H1 (cell line): ENCODE measurements around the gene GPR176. TPM values are rescaled to one million over a fixed set of nuclear protein-coding genes. Genes with fewer than 3 reads are reported as not detected.
A peak's percentile ranks its signal among the peaks of the same experiment; 100 is the strongest.

Source experiments
- CTCF ChIA-PET: fragments of 300-600 bp; sonication (Branson Sonifier 250); formaldehyde crosslinking; loops from one replicate; lab custom pipeline; 2021; ENCODE audit not compliant: partially characterized antibody; lab: Charles Lee
- POLR2A ChIA-PET: fragments of 300-600 bp; sonication (Branson Sonifier 250); formaldehyde crosslinking; loops from one replicate; lab custom pipeline; 2021; ENCODE audit warnings: inconsistent platforms; ENCODE audit not compliant: partially characterized antibody; lab: Charles Lee
- DNase-seq, 2 experiments: peaks; one replicate each; pipeline versions ENCODE4 v3.0.0 to v3.0.0-alpha.2; 2010 to 2022; ENCODE audit warnings: low spot score in 2 of 2, low read depth in 1 of 2, mixed read lengths in 1 of 2
- FAIRE-seq: peaks from 2 replicates; lab custom pipeline; 2011; peaks lifted over from hg19 to GRCh38; lab: Jason Lieb, UNC
- H2AFZ ChIP-seq: 2 replicates; pipeline ENCODE4 v1.8.1; 2012; ENCODE audit warnings: low read length, inconsistent platforms
- H2AK5ac ChIP-seq: 2 replicates; pipeline ENCODE4 v1.6.1; 2013; ENCODE audit warnings: low read depth, low read length
- H2BK120ac ChIP-seq: replicated peaks from 2 replicates; pipeline ENCODE3; 2013; ENCODE audit warnings: low read depth, low read length, inconsistent platforms
- H2BK12ac ChIP-seq: 2 replicates; pipeline ENCODE4 v1.6.1; 2013; ENCODE audit warnings: low read depth, low read length
- H2BK15ac ChIP-seq: 2 replicates; pipeline ENCODE4 v1.6.1; 2013; ENCODE audit warnings: low read length
- H2BK20ac ChIP-seq: 2 replicates; pipeline ENCODE4 v1.6.1; 2013; ENCODE audit warnings: low read length
- H2BK5ac ChIP-seq: 2 replicates; pipeline ENCODE4 v1.6.1; 2013; ENCODE audit warnings: low read depth, low read length
- H3K14ac ChIP-seq: 2 replicates; pipeline ENCODE4 v1.6.1; 2013; ENCODE audit warnings: inconsistent platforms; ENCODE audit not compliant: insufficient read length
- H3K18ac ChIP-seq: 2 replicates; pipeline ENCODE4 v1.6.1; 2013; ENCODE audit warnings: low read length; ENCODE audit errors: extremely low read depth
- H3K23ac ChIP-seq: 2 replicates; pipeline ENCODE4 v1.6.1; 2013; ENCODE audit warnings: inconsistent platforms; ENCODE audit not compliant: insufficient read length
- H3K23me2 ChIP-seq: 2 replicates; pipeline ENCODE4 v1.6.1; 2013; ENCODE audit warnings: low read depth, low read length
- H3K27ac ChIP-seq: 2 replicates; pipeline ENCODE4 v1.6.1; 2011; ENCODE audit warnings: low read depth, low read length, inconsistent platforms
- H3K27me3 ChIP-seq, 4 experiments: replicated peaks in 1 of 4; 1 replicate in 1 of 4; 2 replicates in 3 of 4; pipeline versions ENCODE4 v1.6.1 to v1.8.1; 2011 to 2013; ENCODE audit warnings: low read length in 3 of 4, mild to moderate bottlenecking in 3 of 4, inconsistent platforms in 2 of 4, mixed read lengths in 2 of 4, moderate library complexity in 1 of 4; ENCODE audit not compliant: control insufficient read depth in 3 of 4, insufficient read depth in 3 of 4; ENCODE audit errors: extremely low read depth in 1 of 4
- H3K36me3 ChIP-seq, 4 experiments: 2 replicates each; pipeline versions ENCODE4 v1.6.1 to v1.8.1; 2011 to 2013; ENCODE audit warnings: mild to moderate bottlenecking in 4 of 4, low read length in 3 of 4, moderate library complexity in 2 of 4, control low read depth in 1 of 4, inconsistent platforms in 1 of 4; ENCODE audit not compliant: insufficient read depth in 4 of 4, control insufficient read depth in 2 of 4
- H3K4ac ChIP-seq: replicated peaks from 2 replicates; pipeline ENCODE3; 2013; ENCODE audit warnings: low read length, low read depth, mixed read lengths, inconsistent platforms; ENCODE audit not compliant: insufficient read length
- H3K4me1 ChIP-seq, 4 experiments: replicated peaks in 1 of 4; 1 replicate in 1 of 4; 2 replicates in 3 of 4; pipeline versions ENCODE4 v1.6.1 to v1.8.1; 2011 to 2013; ENCODE audit warnings: low read length in 3 of 4, inconsistent platforms in 2 of 4, mixed read lengths in 1 of 4; ENCODE audit not compliant: insufficient read depth in 4 of 4, control insufficient read depth in 3 of 4
- H3K4me2 ChIP-seq, 2 experiments: 2 replicates each; pipeline versions ENCODE4 v1.6.1 to v1.8.1; 2011 to 2013; ENCODE audit warnings: low read depth in 2 of 2, low read length in 2 of 2, control low read depth in 1 of 2, inconsistent platforms in 1 of 2, mild to moderate bottlenecking in 1 of 2; ENCODE audit not compliant: insufficient read depth in 1 of 2
- H3K4me3 ChIP-seq, 4 experiments: fragments of 200-600, 300-600 bp in 1 of 4; sonication (generic), shearing (Covaris generic), sonication (Bioruptor Twin) in 1 of 4; 2 replicates each; pipeline versions ENCODE4 v1.5.1 to v1.8.1; 2011 to 2016; ENCODE audit warnings: low read length in 4 of 4, low read depth in 3 of 4, control low read depth in 2 of 4, inconsistent platforms in 2 of 4, mild to moderate bottlenecking in 2 of 4, mixed read lengths in 1 of 4, moderate library complexity in 1 of 4; ENCODE audit not compliant: insufficient read depth in 2 of 4; ENCODE audit errors: extremely low read depth in 1 of 4
- H3K56ac ChIP-seq: replicated peaks from 2 replicates; pipeline ENCODE3; 2013; ENCODE audit warnings: low read depth, mild to moderate bottlenecking, mixed read lengths, low read length, inconsistent platforms; ENCODE audit not compliant: insufficient read length
- H3K79me1 ChIP-seq: 2 replicates; pipeline ENCODE4 v1.6.1; 2013; ENCODE audit warnings: low read depth, low read length, control low read depth
- H3K79me2 ChIP-seq, 2 experiments: 2 replicates each; pipeline versions ENCODE4 v1.6.1 to v1.8.1; 2012 to 2013; ENCODE audit warnings: low read length in 2 of 2, mild to moderate bottlenecking in 2 of 2, inconsistent platforms in 1 of 2; ENCODE audit not compliant: insufficient read depth in 2 of 2, control insufficient read depth in 1 of 2
- H3K9ac ChIP-seq, 4 experiments: replicated peaks in 1 of 4; 1 replicate in 1 of 4; 2 replicates in 3 of 4; pipeline versions ENCODE4 v1.6.1 to v1.8.1; 2011 to 2013; ENCODE audit warnings: low read depth in 3 of 4, low read length in 3 of 4, control low read depth in 2 of 4, mild to moderate bottlenecking in 2 of 4, moderate library complexity in 2 of 4, inconsistent platforms in 1 of 4; ENCODE audit errors: extremely low read depth in 1 of 4
- H3K9me3 ChIP-seq, 2 experiments: 2 replicates each; pipeline versions ENCODE4 v1.6.1 to v1.8.1; 2012 to 2013; ENCODE audit warnings: mild to moderate bottlenecking in 2 of 2, moderate library complexity in 2 of 2, control low read depth in 1 of 2, inconsistent platforms in 1 of 2, low read depth in 1 of 2, low read length in 1 of 2, mixed read lengths in 1 of 2; ENCODE audit not compliant: insufficient read depth in 2 of 2
- H4K20me1 ChIP-seq, 2 experiments: replicated peaks in 1 of 2; 2 replicates each; pipeline versions ENCODE3 to v1.8.1; 2011 to 2013; ENCODE audit warnings: inconsistent platforms in 2 of 2, low read length in 2 of 2, mild to moderate bottlenecking in 1 of 2; ENCODE audit not compliant: insufficient read depth in 2 of 2, control insufficient read depth in 1 of 2
- H4K5ac ChIP-seq: 2 replicates; pipeline ENCODE4 v1.6.1; 2013; ENCODE audit warnings: low read length, low read depth, mixed read lengths, inconsistent platforms; ENCODE audit not compliant: insufficient read length
- H4K8ac ChIP-seq: 2 replicates; pipeline ENCODE4 v1.8.0; 2013; ENCODE audit warnings: mild to moderate bottlenecking, moderate library complexity, low read length, inconsistent platforms; ENCODE audit not compliant: insufficient read depth; ENCODE audit errors: extremely low read depth
- H4K91ac ChIP-seq: replicated peaks from 2 replicates; pipeline ENCODE3; 2013; ENCODE audit warnings: low read length, mixed read lengths, inconsistent platforms; ENCODE audit not compliant: insufficient read length
- ASH2L ChIP-seq: fragments of 200-600, 300-600 bp; sonication (generic); IDR thresholded peaks from one replicate; pipeline ENCODE4 v1.7.1; 2017; ENCODE audit warnings: low read length
- EP300 ChIP-seq, 2 experiments: IDR thresholded peaks; 1 replicate in 1 of 2; 2 replicates in 1 of 2; pipeline ENCODE4 v1.6.1; 2011 to 2012; ENCODE audit warnings: low read depth in 2 of 2, low read length in 2 of 2, mild to moderate bottlenecking in 2 of 2, borderline replicate concordance in 1 of 2, inconsistent platforms in 1 of 2, moderate library complexity in 1 of 2
- RAD21 ChIP-seq, 2 experiments: IDR thresholded peaks in 1 of 2; conservative IDR thresholded peaks in 1 of 2; 2 replicates each; pipeline ENCODE4 v1.6.1; 2011; ENCODE audit warnings: low read depth in 2 of 2, low read length in 2 of 2, improper control_type of control experiment in 1 of 2, inconsistent platforms in 1 of 2, mild to moderate bottlenecking in 1 of 2, moderate library complexity in 1 of 2
- SIX5 ChIP-seq: IDR thresholded peaks from 2 replicates; pipeline ENCODE4 v1.6.1; 2011; ENCODE audit warnings: mild to moderate bottlenecking, low read depth, low read length
- USF2 ChIP-seq: IDR thresholded peaks from 2 replicates; pipeline ENCODE4 v1.6.1; 2011; ENCODE audit warnings: low read length, improper control_type of control experiment
- ZNF274 ChIP-seq: IDR thresholded peaks from 2 replicates; pipeline ENCODE4 v1.7.0; 2012; ENCODE audit warnings: low read length, borderline replicate concordance; ENCODE audit errors: extremely low read depth
- WGBS, 2 experiments: shearing (Covaris generic) in 1 of 2; methylation state at CpG; one replicate each; pipeline versions ENCODE4 v1.1.6 to v1.1.7; 2013 to 2015; ENCODE audit warnings: low lambda C conversion rate in 2 of 2, mixed read lengths in 2 of 2, inconsistent platforms in 1 of 2, low coverage in 1 of 2, missing lambda C conversion rate in 1 of 2; ENCODE audit not compliant: insufficient replicate concordance in 2 of 2, insufficient coverage in 1 of 2, insufficient read length in 1 of 2; ENCODE audit errors: extremely low coverage in 1 of 2, missing lambda C conversion rate in 1 of 2; 5-methylcytosine and 5-hydroxymethylcytosine counted together
- polyA plus RNA-seq, 7 experiments: library from polyadenylated mRNA; depleted of rRNA in 3 of 7; stranded (reverse) in 5 of 7; unstranded in 2 of 7; fragments of >200 nt in 5 of 7; fragments of 200-250 nt in 2 of 7; gene quantifications; 1 replicate in 5 of 7; 2 replicates in 1 of 7; 4 replicates in 1 of 7; pipeline versions ENCODE4 v1.2.1 to v1.2.3, GENCODE V29; 2011 to 2013; ENCODE audit warnings: missing spikeins in 2 of 7, mixed read lengths in 2 of 7
- total RNA-seq: library from RNA; stranded (reverse); fragmentation: NEBNext Ultra II Directional; extraction: Animal tissue kit (Norgen Biotek cat#: 25700); gene quantifications from 2 replicates; pipeline ENCODE4 v1.2.1, GENCODE V29; 2021
- TF ChIP-seq, protein P1 (sequence below), 3 experiments: IDR thresholded peaks; 1 replicate in 2 of 3; 2 replicates in 1 of 3; pipeline versions ENCODE4 v1.5.1 to v1.6.1; 2011; ENCODE audit warnings: low read length in 3 of 3, mild to moderate bottlenecking in 3 of 3, inconsistent platforms in 2 of 3, low read depth in 1 of 3, moderate library complexity in 1 of 3; ENCODE audit not compliant: insufficient read depth in 1 of 3; ENCODE audit errors: control extremely low read depth in 1 of 3

GPR176 gene
- total and polyA plus RNA-seq, 2 of the 8 experiments (the other 6 are each of a cell fraction or from before 2014, with no cell fraction given), result 190 to 281 TPM

DNA sequence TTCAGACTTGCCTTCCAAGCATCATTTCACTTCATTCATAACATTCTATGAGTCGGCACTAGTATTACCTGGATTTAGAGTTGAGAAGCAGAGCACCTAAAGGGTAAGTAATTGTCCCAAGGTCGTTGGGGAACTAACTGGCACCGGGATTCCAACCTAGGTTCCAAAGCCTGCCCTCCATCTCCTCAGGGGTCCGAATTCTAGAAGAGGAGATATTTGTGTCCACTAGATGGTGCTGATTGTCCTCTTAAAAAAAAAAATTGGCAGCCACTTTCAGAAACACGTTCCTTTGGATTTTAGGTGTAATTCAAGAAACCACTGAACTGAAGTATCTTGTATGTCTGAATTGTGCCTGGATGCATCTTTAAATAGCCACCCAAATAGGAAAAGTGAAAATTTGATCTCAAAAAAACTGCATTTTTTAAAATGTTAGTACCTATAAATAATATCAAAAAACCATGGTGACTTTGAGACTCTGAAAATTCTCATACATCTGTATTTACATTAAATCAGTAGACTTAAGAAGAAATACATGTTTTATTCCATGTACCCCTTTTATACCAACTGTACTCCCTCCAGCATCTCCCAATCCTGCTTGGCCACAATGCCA, 133.5 kb downstream of the GPR176 start:
- ChIA-PET CTCF (interaction anchor here (0.6 to 3.7 kb wide), 14 partner anchors 11 to 1865 kb away, joined by 3 to 33 read pairs (median 4); no protein-coding TSS in a partner anchor), POLR2A (interaction anchor here (0.6 kb wide), 1 partner anchor 147 kb away, joined by 3 read pairs; the partner anchor contains the start of gene EIF2AK4)
- no peak overlapping the region for H4K8ac ChIP-seq
- H3K27ac ChIP-seq, result no peak overlapping the region
- H3K4me2 ChIP-seq, result peak overlapping the region in 1 of 2 experiments; percentile 26; a peak in 1 of 4 replicates
- FAIRE-seq (peak; percentile 81), DNase-seq (no peak)
- H2BK12ac ChIP-seq, result no peak overlapping the region
- H3K56ac ChIP-seq, result no peak overlapping the region
- H3K9ac ChIP-seq, result no peak overlapping the region
- peaks cover 2 to 29% (median 24%) of the 10 kb centered on the region in 4 experiments; a peak in 6 of 7 replicates for H3K4me1 ChIP-seq
- no peak overlapping the region for H4K91ac ChIP-seq
- TF ChIP-seq SIX5, result no peak
- TF ChIP-seq, protein P1, sequence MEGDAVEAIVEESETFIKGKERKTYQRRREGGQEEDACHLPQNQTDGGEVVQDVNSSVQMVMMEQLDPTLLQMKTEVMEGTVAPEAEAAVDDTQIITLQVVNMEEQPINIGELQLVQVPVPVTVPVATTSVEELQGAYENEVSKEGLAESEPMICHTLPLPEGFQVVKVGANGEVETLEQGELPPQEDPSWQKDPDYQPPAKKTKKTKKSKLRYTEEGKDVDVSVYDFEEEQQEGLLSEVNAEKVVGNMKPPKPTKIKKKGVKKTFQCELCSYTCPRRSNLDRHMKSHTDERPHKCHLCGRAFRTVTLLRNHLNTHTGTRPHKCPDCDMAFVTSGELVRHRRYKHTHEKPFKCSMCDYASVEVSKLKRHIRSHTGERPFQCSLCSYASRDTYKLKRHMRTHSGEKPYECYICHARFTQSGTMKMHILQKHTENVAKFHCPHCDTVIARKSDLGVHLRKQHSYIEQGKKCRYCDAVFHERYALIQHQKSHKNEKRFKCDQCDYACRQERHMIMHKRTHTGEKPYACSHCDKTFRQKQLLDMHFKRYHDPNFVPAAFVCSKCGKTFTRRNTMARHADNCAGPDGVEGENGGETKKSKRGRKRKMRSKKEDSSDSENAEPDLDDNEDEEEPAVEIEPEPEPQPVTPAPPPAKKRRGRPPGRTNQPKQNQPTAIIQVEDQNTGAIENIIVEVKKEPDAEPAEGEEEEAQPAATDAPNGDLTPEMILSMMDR (IDR thresholded peaks at IDR 0.05; ENCODE audit: control extremely low read depth in 1 of 3, insufficient read depth in 1 of 3, low read depth in 1 of 3, low read length in 3 of 3), result peak in 2 of 3 experiments; percentile 51 to 62; a peak in 2 of 4 replicates
- TF ChIP-seq USF2, result no peak
- TF ChIP-seq RAD21 (IDR thresholded peaks at IDR 0.05 in 1 of 2, conservative IDR thresholded peaks at IDR 0.05 in 1 of 2; ENCODE audit: low read depth in 2 of 2, low read length in 2 of 2), result peak; percentile 76 to 84
- TF ChIP-seq ZNF274, result no peak
- TF ChIP-seq ASH2L, result no peak
- no peak for TF ChIP-seq EP300 (IDR thresholded peaks at IDR 0.05; ENCODE audit: borderline replicate concordance in 1 of 2, low read depth in 2 of 2, low read length in 2 of 2)
- TF ChIP-seq, all 59 proteins: peak for 2
- Histone ChIP-seq H4K5ac (no peak overlapping the region), H4K20me1 (no peaks in the 10 kb centered on the region), H3K4ac (no peak overlapping the region), H2AK5ac (no peak overlapping the region), H2AFZ (no peak overlapping the region), H3K36me3 (no peaks in the 10 kb centered on the region), H3K18ac (no peak overlapping the region), H3K23me2 (peaks cover 7% of the 10 kb centered on the region), H3K9me3 (no peaks in the 10 kb centered on the region), H2BK5ac (no peak overlapping the region), H3K14ac (no peak overlapping the region), H3K4me3 (no peak overlapping the region), H2BK120ac (no peak overlapping the region), H3K23ac (no peak overlapping the region), H3K27me3 (no peaks in the 10 kb centered on the region), H2BK20ac (no peak overlapping the region), H2BK15ac (no peak overlapping the region), H3K79me2 (peaks cover 0 to 17% of the 10 kb centered on the region in 2 experiments; a peak in 2 of 4 replicates), H3K79me1 (no peaks in the 10 kb centered on the region)
- WGBS, 2 experiments, result 19% methylated on average over 5 of the region's 5 CpGs; no CpG with 5 or more reads in 1 of the 2 experiments
